Fibroblast of lung (primary cell): ENCODE data around the gene C1QBP. TPM values are rescaled to one million over a fixed set of nuclear protein-coding genes. Genes with fewer than 3 reads are reported as not detected.

ENCODE experiments used
- DNase-seq, 2 donors: peaks; one replicate each; pipeline versions ENCODE4 v3.0.0 to v3.0.0-alpha.2; 2010; ENCODE audit warnings: low read depth in 2 of 2
- H2AFZ ChIP-seq: 2 replicates; pipeline ENCODE4 v1.5.1; 2012; ENCODE audit warnings: low read length, control low read depth, inconsistent platforms
- H3K27ac ChIP-seq: 2 replicates; pipeline ENCODE4 v1.5.1; 2011; ENCODE audit warnings: low read length, control low read depth; ENCODE audit not compliant: insufficient read depth
- H3K27me3 ChIP-seq: 2 replicates; pipeline ENCODE4 v1.5.1; 2011; ENCODE audit warnings: mild to moderate bottlenecking, low read length; ENCODE audit not compliant: control insufficient read depth, insufficient read depth
- H3K36me3 ChIP-seq: 2 replicates; pipeline ENCODE4 v1.5.1; 2011; ENCODE audit warnings: low read length; ENCODE audit not compliant: control insufficient read depth, insufficient read depth
- H3K4me1 ChIP-seq: 2 replicates; pipeline ENCODE4 v1.5.1; 2011; ENCODE audit warnings: low read length; ENCODE audit not compliant: control insufficient read depth, insufficient read depth; ENCODE audit errors: extremely low read depth
- H3K4me2 ChIP-seq: 2 replicates; pipeline ENCODE4 v1.5.1; 2011; ENCODE audit warnings: low read length, control low read depth; ENCODE audit not compliant: insufficient read depth; ENCODE audit errors: extremely low read depth
- H3K4me3 ChIP-seq, 4 experiments: fragments of 200-600 bp in 1 of 4; sonication (generic) in 1 of 4; replicated peaks in 1 of 4; 2 replicates each; pipeline ENCODE4 v1.5.1; 2011 to 2016; ENCODE audit warnings: low read length in 4 of 4, low read depth in 3 of 4, mild to moderate bottlenecking in 3 of 4, control low read depth in 2 of 4, inconsistent platforms in 1 of 4, mixed read lengths in 1 of 4; ENCODE audit not compliant: insufficient read depth in 1 of 4; ENCODE audit errors: control extremely low read depth in 1 of 4
- H3K79me2 ChIP-seq: 2 replicates; pipeline ENCODE4 v1.5.1; 2012; ENCODE audit warnings: mild to moderate bottlenecking, low read length, inconsistent platforms; ENCODE audit not compliant: control insufficient read depth, insufficient read depth
- H3K9ac ChIP-seq: 2 replicates; pipeline ENCODE4 v1.5.1; 2011; ENCODE audit warnings: mild to moderate bottlenecking, low read length, control low read depth; ENCODE audit not compliant: insufficient read depth
- H3K9me3 ChIP-seq: 2 replicates; pipeline ENCODE4 v1.5.1; 2012; ENCODE audit warnings: low read depth, low read length; ENCODE audit not compliant: control insufficient read depth, insufficient read depth
- H4K20me1 ChIP-seq: 2 replicates; pipeline ENCODE4 v1.5.1; 2011; ENCODE audit warnings: low read length; ENCODE audit not compliant: control insufficient read depth, insufficient read depth; ENCODE audit errors: extremely low read depth
- EZH2 ChIP-seq: IDR thresholded peaks from 2 replicates; pipeline ENCODE4 v1.5.1; 2012; ENCODE audit warnings: low read length, control low read depth, mild to moderate bottlenecking; ENCODE audit errors: missing control alignments
- polyA plus RNA-seq, 2 donors: library from polyadenylated mRNA; depleted of rRNA in 1 of 2; stranded (reverse) in 1 of 2; unstranded in 1 of 2; fragments of >200 nt; gene quantifications; 2 replicates each; pipeline ENCODE4 v1.2.1, GENCODE V29; 2011 to 2012; ENCODE audit warnings: missing spikeins in 1 of 2
- total RNA-seq: library from RNA; depleted of rRNA; stranded (reverse); fragments of >200 nt; gene quantifications from 2 replicates; pipeline ENCODE4 v1.2.1, GENCODE V29; 2014
- TF ChIP-seq, protein P1 (sequence below), 2 donors: IDR thresholded peaks in 1 of 2; conservative IDR thresholded peaks in 1 of 2; 1 replicate in 1 of 2; 2 replicates in 1 of 2; pipeline ENCODE4 v1.5.1; 2011 to 2012; ENCODE audit warnings: low read length in 2 of 2, control low read depth in 1 of 2, inconsistent platforms in 1 of 2, low read depth in 1 of 2, mild to moderate bottlenecking in 1 of 2

The C1QBP gene
- total and polyA plus RNA-seq, 2 donors (not counting 1 experiment from before 2014, with no cell fraction given): 144 to 187 TPM

- no peak for DNase-seq
- no peak for TF ChIP-seq EZH2
- TF ChIP-seq, protein P1, sequence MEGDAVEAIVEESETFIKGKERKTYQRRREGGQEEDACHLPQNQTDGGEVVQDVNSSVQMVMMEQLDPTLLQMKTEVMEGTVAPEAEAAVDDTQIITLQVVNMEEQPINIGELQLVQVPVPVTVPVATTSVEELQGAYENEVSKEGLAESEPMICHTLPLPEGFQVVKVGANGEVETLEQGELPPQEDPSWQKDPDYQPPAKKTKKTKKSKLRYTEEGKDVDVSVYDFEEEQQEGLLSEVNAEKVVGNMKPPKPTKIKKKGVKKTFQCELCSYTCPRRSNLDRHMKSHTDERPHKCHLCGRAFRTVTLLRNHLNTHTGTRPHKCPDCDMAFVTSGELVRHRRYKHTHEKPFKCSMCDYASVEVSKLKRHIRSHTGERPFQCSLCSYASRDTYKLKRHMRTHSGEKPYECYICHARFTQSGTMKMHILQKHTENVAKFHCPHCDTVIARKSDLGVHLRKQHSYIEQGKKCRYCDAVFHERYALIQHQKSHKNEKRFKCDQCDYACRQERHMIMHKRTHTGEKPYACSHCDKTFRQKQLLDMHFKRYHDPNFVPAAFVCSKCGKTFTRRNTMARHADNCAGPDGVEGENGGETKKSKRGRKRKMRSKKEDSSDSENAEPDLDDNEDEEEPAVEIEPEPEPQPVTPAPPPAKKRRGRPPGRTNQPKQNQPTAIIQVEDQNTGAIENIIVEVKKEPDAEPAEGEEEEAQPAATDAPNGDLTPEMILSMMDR (conservative IDR thresholded peaks at IDR 0.05 in 1 of 2, IDR thresholded peaks at IDR 0.05 in 1 of 2; ENCODE audit: low read depth in 1 of 2, low read length in 2 of 2): no peak
- H3K4me1 ChIP-seq: no peaks in the 10 kb centered on the region
- H3K9ac ChIP-seq: no peak overlapping the region
- no peaks in the 10 kb centered on the region for H3K9me3 ChIP-seq
- H3K27ac ChIP-seq: no peak overlapping the region
- no peak overlapping the region for H3K4me2 ChIP-seq
- no peak overlapping the region for H3K4me3 ChIP-seq
- H4K20me1 ChIP-seq: no peaks in the 10 kb centered on the region
- H2AFZ ChIP-seq: no peak overlapping the region
- H3K79me2 ChIP-seq: peaks cover 6% of the 10 kb centered on the region
- peaks cover 19% of the 10 kb centered on the region for H3K36me3 ChIP-seq
- H3K27me3 ChIP-seq: no peaks in the 10 kb centered on the region
Measured at GRCh38 chr17:5430413-5430999, 8.4 kb downstream of the C1QBP start.

GRCh38 chr17:5429191-5429887 is 9.6 kb downstream of the C1QBP start:
- no peak for TF ChIP-seq EZH2
- TF ChIP-seq, protein P1 (conservative IDR thresholded peaks at IDR 0.05 in 1 of 2, IDR thresholded peaks at IDR 0.05 in 1 of 2; ENCODE audit: low read depth in 1 of 2, low read length in 2 of 2): no peak
- Histone ChIP-seq H3K36me3 (peaks cover 18% of the 10 kb centered on the region), H3K9me3 (no peaks in the 10 kb centered on the region), H3K79me2 (no peaks in the 10 kb centered on the region), H3K9ac (no peak overlapping the region), H3K4me2 (no peak overlapping the region), H3K27ac (no peak overlapping the region), H3K4me1 (no peaks in the 10 kb centered on the region), H4K20me1 (no peaks in the 10 kb centered on the region), H2AFZ (no peak overlapping the region), H3K27me3 (no peaks in the 10 kb centered on the region), H3K4me3 (no peak overlapping the region)
- DNase-seq: no peak

DNA sequence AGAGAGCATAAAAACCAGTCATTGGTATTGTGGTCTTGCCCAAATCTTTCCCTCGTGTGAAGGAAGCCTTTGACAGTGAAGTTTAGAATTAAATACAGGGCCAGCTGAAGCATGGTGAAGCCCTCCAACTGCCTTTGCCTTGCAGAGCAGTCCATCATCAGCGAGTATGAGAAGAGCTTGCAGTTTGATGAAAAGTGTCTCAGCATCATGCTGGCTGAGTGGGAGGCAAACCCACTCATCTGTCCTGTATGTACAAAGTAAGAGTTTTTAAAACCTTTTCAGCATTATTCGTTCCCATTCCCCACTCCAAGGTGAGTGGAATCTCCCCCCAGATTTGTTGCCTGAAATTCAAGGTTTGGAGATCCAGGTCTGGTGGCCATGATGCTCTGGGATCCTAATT is 13.1 kb downstream of the C1QBP start:
- no peak overlapping the region for H3K4me3 ChIP-seq
- no peak overlapping the region for H3K27ac ChIP-seq
- H3K36me3 ChIP-seq: peaks cover 4% of the 10 kb centered on the region
- peaks cover 5% of the 10 kb centered on the region for H3K79me2 ChIP-seq
- TF ChIP-seq EZH2: no peak
- TF ChIP-seq, protein P1 (conservative IDR thresholded peaks at IDR 0.05 in 1 of 2, IDR thresholded peaks at IDR 0.05 in 1 of 2; ENCODE audit: low read depth in 1 of 2, low read length in 2 of 2): no peak
- no peak overlapping the region for H3K9ac ChIP-seq
- no peaks in the 10 kb centered on the region for H4K20me1 ChIP-seq
- H3K27me3 ChIP-seq: no peaks in the 10 kb centered on the region
- DNase-seq: no peak
- H2AFZ ChIP-seq: no peak overlapping the region
- H3K9me3 ChIP-seq: no peaks in the 10 kb centered on the region
- peaks cover 8% of the 10 kb centered on the region for H3K4me1 ChIP-seq
- H3K4me2 ChIP-seq: no peak overlapping the region
